Skeletal muscle satellite cell (primary cell): ENCODE measurements around the gene CREB3L2.

Experiments used
- H3K27me3 ChIP-seq: 2 replicates; pipeline ENCODE4 v1.7.0; 2013; ENCODE audit warnings: low read length; ENCODE audit not compliant: control insufficient read depth, insufficient read depth
- H3K36me3 ChIP-seq: 2 replicates; pipeline ENCODE4 v1.7.0; 2013; ENCODE audit warnings: mild to moderate bottlenecking, control low read depth, low read length; ENCODE audit not compliant: insufficient read depth
- H3K4me1 ChIP-seq: 2 replicates; pipeline ENCODE4 v1.7.0; 2013; ENCODE audit warnings: low read length; ENCODE audit not compliant: control insufficient read depth, insufficient read depth
- H3K4me2 ChIP-seq: 2 replicates; pipeline ENCODE4 v1.7.0; 2013; ENCODE audit warnings: mild to moderate bottlenecking, low read length
- H3K4me3 ChIP-seq: 2 replicates; pipeline ENCODE4 v1.7.0; 2013; ENCODE audit warnings: low read length
- H3K9ac ChIP-seq: 2 replicates; pipeline ENCODE4 v1.7.0; 2013; ENCODE audit warnings: mild to moderate bottlenecking, low read depth, low read length, moderate library complexity
- H3K9me3 ChIP-seq: replicated peaks from 2 replicates; pipeline ENCODE4 v1.7.0; 2013; ENCODE audit warnings: mild to moderate bottlenecking, control low read depth, low read length

Gene CREB3L2

DNA sequence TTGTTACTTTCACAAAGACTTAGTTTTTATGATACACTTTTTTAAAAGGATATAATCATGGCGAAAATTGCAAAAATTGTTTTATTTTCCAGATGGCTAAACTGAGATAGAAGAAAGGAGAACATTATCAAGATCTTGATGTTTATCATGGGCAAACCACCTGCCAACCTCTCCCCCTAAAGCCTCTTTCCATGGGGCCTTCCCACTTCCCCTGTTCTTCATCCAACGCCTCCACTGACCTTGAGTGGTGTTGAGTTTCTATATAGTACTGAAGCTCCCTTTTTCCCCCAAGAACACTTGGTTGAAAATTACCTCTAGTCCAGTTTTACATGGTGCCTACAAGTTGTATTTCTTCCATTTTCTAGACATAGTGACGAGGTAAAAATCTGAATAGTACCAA lies 5.0 kb downstream of the CREB3L2 start:
- no peak overlapping the region for H3K9ac ChIP-seq
- H3K36me3 ChIP-seq = peaks cover 34% of the 10 kb centered on the region
- no peaks in the 10 kb centered on the region for H3K27me3 ChIP-seq
- peak overlapping the region; percentile 58 for H3K4me2 ChIP-seq
- H3K4me1 ChIP-seq = peaks cover 64% of the 10 kb centered on the region
- H3K4me3 ChIP-seq = no peak overlapping the region
- no peaks in the 10 kb centered on the region for H3K9me3 ChIP-seq

DNA sequence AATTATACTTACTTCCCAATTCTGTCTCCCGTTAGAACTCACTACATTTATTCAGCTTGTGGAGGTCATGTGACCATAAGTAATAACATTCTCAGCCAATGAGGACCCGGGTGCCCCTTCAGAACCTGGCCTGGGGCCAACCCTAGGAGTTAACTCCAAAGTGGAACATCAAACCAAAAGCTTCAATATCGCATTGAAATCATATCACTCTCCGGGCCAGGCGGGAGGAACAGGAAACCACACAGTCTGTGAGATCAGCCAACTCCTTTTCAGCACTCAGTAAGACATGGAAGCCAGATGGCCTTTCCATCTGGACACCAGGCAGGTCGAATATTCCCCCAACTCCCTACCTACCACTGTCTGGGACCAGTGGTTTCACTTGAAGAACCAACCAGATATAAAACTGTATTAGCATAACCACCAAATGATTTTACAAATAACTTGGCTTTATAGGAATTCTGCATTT lies 5.5 kb downstream of the CREB3L2 start:
- no peak overlapping the region for H3K4me3 ChIP-seq
- peaks cover 68% of the 10 kb centered on the region for H3K4me1 ChIP-seq
- H3K9me3 ChIP-seq = no peaks in the 10 kb centered on the region
- H3K4me2 ChIP-seq = peak overlapping the region; percentile 58
- H3K9ac ChIP-seq = peak overlapping the region; percentile 1
- no peaks in the 10 kb centered on the region for H3K27me3 ChIP-seq
- H3K36me3 ChIP-seq = peaks cover 34% of the 10 kb centered on the region

DNA sequence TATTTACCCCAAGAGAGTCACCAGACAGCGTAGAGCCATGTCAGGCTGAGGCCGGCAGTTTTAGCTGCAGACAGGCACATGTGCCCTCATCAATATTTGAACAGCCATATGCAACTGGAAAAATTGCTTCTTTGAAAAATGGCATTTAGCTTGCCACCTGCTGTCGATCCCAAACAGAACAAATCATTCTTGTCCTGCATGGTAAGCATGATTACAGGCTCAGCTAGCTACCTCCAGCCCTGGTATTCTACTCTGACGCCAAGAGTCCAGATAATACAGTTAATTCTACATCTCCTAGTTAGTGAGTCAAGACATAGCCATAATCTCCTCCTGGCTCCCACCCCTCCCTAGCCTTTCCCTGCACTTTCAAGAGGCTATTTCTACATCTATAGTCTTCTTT lies 7.7 kb downstream of the CREB3L2 start:
- Histone ChIP-seq H3K9ac (no peak overlapping the region), H3K27me3 (no peaks in the 10 kb centered on the region), H3K4me2 (no peak overlapping the region), H3K36me3 (peaks cover 25% of the 10 kb centered on the region), H3K4me3 (no peak overlapping the region), H3K4me1 (peaks cover 81% of the 10 kb centered on the region), H3K9me3 (no peaks in the 10 kb centered on the region)

DNA sequence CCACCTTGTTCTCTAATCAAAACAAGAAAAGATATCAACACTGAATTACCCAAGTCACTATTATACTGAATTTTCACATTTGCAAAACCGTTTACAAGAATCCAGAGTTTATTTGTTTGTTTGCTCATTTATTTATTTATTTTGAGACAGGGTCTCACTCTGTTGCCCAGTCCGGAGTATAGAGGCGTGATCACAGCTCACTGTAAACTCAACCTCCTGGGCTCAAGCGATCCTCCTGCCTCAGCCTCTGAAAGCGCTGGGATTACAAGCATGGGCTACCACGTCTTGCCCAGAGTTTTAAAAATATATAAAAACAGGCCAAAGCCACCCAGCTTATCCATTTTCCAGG lies 8.5 kb downstream of the CREB3L2 start:
- Histone ChIP-seq H3K27me3 (no peaks in the 10 kb centered on the region), H3K4me1 (peaks cover 80% of the 10 kb centered on the region), H3K4me2 (peak overlapping the region; percentile 58), H3K9ac (peak overlapping the region; percentile 66), H3K36me3 (peaks cover 18% of the 10 kb centered on the region), H3K9me3 (no peaks in the 10 kb centered on the region), H3K4me3 (no peak overlapping the region)

DNA sequence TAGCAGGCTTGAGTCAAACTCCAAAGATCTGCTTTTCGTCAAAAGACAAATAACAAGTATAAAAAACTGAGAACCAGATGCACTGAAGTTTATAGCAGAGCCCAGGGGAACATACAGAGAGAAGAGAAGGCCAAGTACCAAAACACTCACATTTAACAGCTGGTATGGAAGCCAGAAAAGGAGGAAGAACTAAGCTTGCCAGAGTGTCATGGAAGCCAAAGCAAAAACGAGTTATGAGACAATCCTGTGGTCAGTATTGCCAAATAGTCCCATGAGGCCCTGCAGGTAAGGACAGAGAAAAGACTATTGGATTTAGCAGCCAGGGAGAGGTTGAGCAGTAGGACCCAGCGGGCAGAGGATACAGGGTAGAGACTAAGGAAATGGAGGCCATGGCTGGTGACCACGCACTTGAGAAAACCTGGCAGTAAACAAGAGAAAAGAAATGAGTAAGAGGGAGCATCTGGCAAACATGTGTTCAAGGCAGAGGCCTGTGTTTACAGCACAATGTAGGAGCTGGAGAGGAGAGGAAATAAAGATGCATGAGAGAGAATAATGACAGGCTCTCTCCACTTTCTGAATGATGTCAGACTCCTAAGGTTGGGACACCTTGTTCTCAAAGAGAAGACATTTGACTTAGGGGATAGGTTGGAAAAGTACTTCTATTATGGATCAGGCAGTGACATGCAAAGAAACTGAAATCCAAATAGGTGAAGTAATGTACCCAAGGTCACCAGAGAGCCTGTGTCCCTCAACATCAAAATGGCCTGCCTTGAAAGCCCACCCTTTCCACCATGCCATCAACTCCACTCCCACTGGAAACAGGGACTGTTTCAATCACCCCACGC lies 9.1 kb downstream of the CREB3L2 start:
- H3K9ac ChIP-seq = peak overlapping the region; percentile 66
- no peaks in the 10 kb centered on the region for H3K27me3 ChIP-seq
- peaks cover 13% of the 10 kb centered on the region for H3K36me3 ChIP-seq
- H3K4me3 ChIP-seq = peak overlapping the region; percentile 8
- H3K4me2 ChIP-seq = peak overlapping the region; percentile 58
- peaks cover 80% of the 10 kb centered on the region for H3K4me1 ChIP-seq
- H3K9me3 ChIP-seq = no peaks in the 10 kb centered on the region

DNA sequence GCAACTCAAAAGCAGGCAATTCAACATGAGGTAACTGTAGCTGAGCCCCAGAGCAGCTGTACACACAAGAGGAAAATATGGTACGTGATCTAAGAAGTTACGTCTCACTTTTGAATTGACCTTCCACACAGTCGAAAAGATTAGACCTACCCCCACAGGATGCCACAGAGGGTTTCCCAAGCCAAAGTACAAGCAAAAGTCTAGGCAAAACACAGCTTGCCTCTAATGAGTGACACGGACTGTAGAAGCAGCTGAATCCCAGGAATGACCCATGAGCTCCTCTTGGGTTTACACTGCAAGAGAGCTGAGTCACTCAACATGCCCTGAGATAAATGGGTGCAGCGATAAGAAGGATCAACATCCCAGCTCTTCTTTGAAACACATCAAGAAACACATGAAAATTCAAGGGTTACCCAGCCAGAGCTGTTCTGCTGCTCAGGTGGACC lies 9.8 kb downstream of the CREB3L2 start:
- H3K4me1 ChIP-seq = peaks cover 85% of the 10 kb centered on the region
- peak overlapping the region; percentile 66 for H3K9ac ChIP-seq
- H3K9me3 ChIP-seq = no peaks in the 10 kb centered on the region
- H3K36me3 ChIP-seq = peaks cover 13% of the 10 kb centered on the region
- H3K4me3 ChIP-seq = peak overlapping the region; percentile 8
- H3K27me3 ChIP-seq = no peaks in the 10 kb centered on the region
- H3K4me2 ChIP-seq = peak overlapping the region; percentile 58

DNA sequence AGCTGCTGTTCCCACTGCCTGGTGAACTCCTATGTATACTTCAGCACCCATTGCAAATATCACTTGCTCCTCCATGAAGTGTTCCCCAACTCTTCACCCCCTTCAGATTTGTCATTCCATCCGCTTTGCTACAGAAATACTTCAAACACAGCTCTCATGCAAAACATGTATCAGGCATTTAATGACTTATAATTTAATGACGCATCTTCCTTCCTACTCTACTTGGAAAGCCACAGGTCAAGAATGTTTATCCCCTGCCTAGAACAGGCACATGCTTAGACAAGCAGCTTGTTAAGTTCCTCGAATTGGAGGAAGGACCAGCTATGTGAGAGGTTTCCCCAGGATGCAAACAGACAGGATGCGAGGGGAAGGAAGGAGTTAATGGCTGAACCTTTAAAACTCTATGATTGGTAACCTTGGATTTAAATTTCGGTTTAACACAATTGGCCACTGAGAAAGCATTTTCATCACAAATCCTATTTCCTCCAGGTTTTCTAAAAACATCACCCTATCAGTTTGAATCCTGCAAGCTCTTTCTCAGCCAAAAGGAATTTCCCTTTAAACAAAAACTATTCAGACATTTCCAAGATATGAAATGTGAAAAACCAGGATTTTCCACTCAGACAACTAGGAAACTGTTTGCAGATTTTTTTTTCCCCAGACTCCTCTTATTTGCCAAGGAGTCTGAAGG lies 11.5 kb downstream of the CREB3L2 start:
- H3K4me2 ChIP-seq = peak overlapping the region; percentile 68
- peak overlapping the region; percentile 14 for H3K4me3 ChIP-seq
- no peaks in the 10 kb centered on the region for H3K9me3 ChIP-seq
- H3K4me1 ChIP-seq = peaks cover 85% of the 10 kb centered on the region
- H3K9ac ChIP-seq = peak overlapping the region; percentile 83
- H3K36me3 ChIP-seq = peaks cover under 1% of the 10 kb centered on the region
- H3K27me3 ChIP-seq = no peaks in the 10 kb centered on the region

DNA sequence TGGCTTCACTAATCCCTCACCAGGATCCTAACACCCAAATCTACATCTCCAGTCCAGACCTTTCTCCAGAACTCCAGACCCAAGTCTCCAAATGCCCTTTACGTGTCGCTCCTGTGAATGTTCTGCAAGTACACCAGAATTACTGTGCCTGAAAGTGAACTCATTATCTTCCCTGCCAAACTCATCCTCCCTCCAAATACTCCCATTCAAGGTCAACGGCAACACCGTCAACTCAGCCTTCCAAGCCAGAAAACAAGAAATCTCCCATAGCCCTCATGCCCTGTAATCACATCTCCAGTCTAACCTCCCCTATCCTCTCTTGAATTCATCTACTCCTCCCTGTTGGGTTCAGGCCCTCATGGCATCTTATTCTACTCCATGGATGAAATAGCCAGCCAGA lies 12.3 kb downstream of the CREB3L2 start:
- Histone ChIP-seq H3K9me3 (no peaks in the 10 kb centered on the region), H3K4me3 (peak overlapping the region; percentile 14), H3K9ac (peak overlapping the region; percentile 83), H3K4me2 (peak overlapping the region; percentile 45), H3K4me1 (peaks cover 91% of the 10 kb centered on the region), H3K27me3 (no peaks in the 10 kb centered on the region), H3K36me3 (peaks cover 6% of the 10 kb centered on the region)

DNA sequence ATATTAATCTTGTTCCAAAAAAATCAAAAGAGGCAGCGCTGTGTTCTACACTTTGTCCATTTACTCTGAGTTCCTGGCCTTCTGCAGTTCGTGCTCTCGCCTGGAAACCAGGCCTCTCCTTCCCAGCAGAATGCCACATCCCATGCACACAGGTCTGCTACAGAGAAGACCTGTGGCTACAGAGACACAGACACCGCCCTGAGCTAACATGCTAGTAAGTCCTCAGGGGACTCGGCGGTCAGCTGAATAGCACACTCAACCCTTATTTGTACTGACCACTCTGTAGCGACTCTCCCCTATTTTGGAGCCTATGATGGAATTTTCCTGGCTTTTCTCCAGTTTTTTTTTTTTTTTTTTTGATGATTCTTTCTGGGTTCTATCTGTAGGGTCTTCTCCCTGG lies 12.8 kb downstream of the CREB3L2 start:
- H3K27me3 ChIP-seq = no peaks in the 10 kb centered on the region
- H3K4me3 ChIP-seq = no peak overlapping the region
- H3K4me2 ChIP-seq = peak overlapping the region; percentile 45
- H3K9ac ChIP-seq = peak overlapping the region; percentile 83
- H3K9me3 ChIP-seq = no peaks in the 10 kb centered on the region
- H3K36me3 ChIP-seq = peaks cover 6% of the 10 kb centered on the region
- H3K4me1 ChIP-seq = peaks cover 93% of the 10 kb centered on the region

DNA sequence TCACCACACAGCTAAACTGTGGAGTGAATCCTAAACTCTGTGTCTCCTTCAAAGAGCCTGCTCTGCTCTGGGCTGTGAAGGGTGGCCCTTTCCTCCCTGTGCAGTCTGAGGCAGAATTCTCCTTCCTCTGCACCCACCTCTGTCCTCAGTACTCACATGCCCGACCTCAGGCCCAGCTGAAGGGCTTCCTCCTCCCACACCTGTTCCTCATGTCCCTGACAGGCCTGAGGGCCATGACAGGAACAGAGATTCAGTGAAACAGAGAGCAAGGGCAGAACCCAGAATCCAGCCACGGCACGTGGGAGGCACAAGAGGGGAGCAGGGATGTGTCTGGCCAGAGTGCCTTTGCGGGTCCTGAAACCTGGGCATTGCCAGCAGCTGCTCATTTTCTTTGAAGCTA lies 13.9 kb downstream of the CREB3L2 start:
- H3K27me3 ChIP-seq = no peaks in the 10 kb centered on the region
- no peak overlapping the region for H3K4me3 ChIP-seq
- peak overlapping the region; percentile 11 for H3K4me2 ChIP-seq
- peaks cover 6% of the 10 kb centered on the region for H3K36me3 ChIP-seq
- H3K9me3 ChIP-seq = no peaks in the 10 kb centered on the region
- H3K9ac ChIP-seq = peak overlapping the region; percentile 65
- peaks cover 91% of the 10 kb centered on the region for H3K4me1 ChIP-seq

DNA sequence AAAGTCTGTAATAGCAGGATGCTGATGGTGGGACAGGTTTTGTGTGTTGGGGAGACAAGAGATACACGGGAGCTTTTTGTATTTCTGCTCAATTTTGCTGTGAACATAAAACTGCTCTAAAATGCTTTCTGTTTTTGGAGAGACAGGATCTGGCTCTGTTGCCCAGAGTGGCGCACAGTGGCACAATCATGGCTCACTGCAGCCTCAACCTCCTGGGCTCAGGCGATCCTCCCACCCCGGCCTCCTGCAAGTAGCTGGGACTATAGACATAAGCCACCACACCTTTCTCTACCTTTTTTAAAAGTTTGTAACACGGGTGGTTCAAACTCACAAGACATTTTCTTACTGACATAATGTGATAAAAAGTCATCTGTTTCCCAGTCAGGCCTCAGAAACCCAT lies 14.3 kb downstream of the CREB3L2 start:
- Histone ChIP-seq H3K9ac (peak overlapping the region; percentile 65), H3K36me3 (peaks cover 6% of the 10 kb centered on the region), H3K4me1 (peaks cover 87% of the 10 kb centered on the region), H3K9me3 (no peaks in the 10 kb centered on the region), H3K4me2 (peak overlapping the region; percentile 64), H3K27me3 (no peaks in the 10 kb centered on the region), H3K4me3 (no peak overlapping the region)
